Right renal pelvis (tissue), 4 donors: ENCODE data around the gene ARHGEF7. TPM values are rescaled to one million over a fixed set of nuclear protein-coding genes. Genes with fewer than 3 reads are reported as not detected.

ENCODE experiments used
- DNase-seq, 4 donors: peaks; one replicate each; pipeline ENCODE4 v3.0.0-alpha.2; 2013; ENCODE audit warnings: low read depth in 4 of 4, low spot score in 3 of 4, missing footprints in 1 of 4
- polyA plus RNA-seq, 4 donors: library from polyadenylated mRNA; unstranded; fragments of 120-200 nt; gene quantifications; one replicate each; pipeline ENCODE4 v1.2.1, GENCODE V29; 2013; ENCODE audit not compliant: insufficient read length in 4 of 4

Gene ARHGEF7
- polyA plus RNA-seq, 4 donors = 62.0 to 80.2 (median 68.0) TPM

DNA sequence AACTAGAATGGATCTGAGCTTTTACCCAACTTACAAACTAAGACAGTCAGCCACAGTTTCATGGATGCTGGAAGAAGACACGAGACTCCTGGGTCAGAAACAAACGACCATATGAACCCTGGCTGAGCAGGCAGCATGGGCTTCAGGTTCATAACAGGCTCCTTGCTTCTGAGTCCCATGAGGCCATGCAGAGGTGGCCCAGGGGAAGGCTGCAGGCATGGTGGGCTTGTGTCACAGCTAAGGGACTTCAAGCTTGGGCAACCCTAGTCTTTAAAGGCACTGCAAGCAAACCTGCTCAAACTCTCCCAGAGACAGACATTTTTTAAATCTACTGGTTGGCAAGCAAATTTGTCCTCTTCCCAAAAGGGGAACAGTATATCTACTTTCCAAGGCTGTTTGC lies 5.1 kb upstream of the ARHGEF7 start:
- no peak for DNase-seq

DNA sequence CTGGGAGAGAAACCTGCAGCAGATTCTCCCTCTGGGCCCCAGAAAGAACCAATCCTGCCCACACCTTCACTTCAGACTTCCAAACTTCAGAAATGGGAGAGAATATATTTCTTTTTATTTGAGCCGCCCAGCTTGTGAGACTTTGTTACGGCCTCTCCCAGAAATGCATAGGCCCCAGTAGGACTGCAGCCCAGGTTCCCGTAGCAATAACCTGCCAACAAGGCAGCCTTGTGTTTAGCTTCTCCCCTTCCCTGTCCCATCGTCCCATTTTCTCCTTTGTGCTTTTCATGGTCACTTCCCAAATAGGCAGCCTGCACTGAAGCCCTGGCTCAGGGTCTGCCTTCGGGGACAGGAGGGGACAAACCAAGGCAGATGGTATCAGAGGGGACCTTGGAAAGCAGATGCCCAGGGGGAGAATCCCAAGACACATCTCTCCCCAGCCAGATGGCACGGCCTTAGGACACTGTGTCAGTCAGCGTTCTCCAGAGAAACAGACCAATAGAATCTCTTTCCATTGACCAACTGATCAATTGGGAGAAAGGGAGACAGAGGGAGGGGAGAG lies 3.7 kb upstream of the ARHGEF7 start:
- no peak for DNase-seq

DNA sequence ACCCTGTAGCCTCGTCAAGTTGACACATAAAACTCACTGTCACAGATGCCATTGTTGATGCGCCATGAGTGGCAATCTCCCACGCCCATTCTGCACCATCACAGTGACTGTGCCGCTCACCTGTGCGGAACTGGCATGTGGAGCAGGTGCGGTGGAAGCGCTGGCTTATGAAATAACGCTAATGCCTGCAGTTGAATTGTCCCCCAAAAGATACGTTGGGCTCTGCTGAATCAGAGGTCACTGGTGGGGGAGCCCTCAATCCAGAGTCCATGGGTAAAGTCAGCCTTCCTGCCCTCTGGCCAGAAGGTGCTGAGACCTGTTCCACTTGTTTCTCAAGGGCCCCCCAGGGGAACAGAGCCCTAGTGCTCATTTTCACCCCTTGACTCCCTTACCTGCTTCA lies 2.9 kb upstream of the ARHGEF7 start:
- no peak for DNase-seq

DNA sequence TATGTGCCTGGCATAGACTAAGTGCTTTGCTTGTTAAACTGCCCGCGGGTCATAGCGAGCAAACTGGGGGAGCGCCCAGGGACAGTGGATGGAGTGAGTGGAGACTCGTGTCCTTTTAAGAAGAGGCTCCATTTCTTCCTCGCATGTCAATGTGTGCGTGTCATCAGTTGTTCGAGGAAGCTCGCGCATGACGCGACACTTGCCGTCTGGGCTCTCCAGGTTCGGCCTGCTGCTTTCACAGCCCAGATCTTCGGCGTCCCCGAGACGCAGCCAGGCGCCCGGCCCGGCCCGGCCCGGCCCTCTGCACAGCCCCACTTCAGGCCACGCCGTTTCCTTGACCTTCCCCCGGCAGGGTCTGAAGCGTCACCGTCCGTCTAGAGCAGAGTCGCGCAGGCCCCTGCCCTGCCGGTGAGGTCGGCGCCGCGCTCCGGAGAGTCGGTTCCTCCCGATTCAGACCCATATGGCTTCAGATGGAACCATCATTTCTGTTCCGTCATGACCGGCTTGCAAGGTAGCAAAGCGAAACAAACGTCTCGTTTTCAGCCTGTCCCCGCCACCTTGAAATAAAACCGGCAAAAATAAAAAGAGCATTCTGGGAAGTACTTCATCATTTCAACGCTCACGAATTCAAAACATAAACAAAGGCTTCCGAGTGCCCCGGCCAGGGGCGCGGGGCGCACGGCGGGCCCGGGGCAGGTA lies 599 bp upstream of the ARHGEF7 start:
- no peak for DNase-seq

DNA sequence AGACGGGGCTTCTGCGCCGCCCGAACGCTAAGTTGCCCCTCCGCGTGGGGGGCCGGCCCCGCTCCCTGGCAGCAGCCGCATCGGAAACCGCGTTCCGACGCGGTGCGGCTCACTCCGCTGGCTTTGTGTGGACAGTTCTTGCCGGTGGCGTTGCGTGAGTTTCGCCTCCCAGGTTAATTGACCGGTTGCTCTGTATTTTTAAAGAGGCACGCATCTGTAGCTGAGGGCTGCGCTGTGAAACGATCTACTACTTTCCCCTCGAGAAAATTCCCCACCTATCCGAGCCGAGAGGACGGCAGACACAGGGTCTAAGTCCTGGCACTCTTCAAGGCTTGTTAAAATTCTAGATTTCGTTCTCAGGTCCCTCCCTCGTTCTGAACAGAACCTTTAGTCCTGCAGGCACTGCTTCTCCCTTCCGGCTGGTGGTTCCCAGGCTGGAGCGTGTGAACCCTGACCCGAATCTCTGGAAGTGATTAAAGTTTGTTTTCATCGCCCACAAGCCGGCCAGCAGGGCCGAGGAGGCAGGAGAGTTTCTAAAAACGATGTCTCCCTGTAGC lies 933 bp downstream of the ARHGEF7 start:
- no peak for DNase-seq

DNA sequence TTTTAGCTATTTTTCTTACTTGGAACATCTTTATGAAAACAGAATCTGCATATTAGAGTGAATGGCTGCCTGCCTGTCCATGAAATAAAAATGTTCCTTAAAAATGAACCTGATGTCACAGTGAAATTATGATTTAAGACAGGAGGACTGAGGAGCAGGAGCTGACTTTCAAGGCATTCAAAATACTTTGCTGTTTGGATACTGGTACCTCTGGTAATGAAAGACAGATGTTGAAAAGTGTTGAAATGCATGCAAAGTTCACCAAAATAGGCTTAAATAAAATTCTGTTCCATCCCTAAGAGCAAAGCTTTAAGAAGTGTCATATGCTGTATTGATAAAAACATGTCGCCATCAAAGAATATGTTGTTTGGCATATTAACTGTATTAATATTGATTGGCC lies 1.7 kb downstream of the ARHGEF7 start:
- DNase-seq = no peak

DNA sequence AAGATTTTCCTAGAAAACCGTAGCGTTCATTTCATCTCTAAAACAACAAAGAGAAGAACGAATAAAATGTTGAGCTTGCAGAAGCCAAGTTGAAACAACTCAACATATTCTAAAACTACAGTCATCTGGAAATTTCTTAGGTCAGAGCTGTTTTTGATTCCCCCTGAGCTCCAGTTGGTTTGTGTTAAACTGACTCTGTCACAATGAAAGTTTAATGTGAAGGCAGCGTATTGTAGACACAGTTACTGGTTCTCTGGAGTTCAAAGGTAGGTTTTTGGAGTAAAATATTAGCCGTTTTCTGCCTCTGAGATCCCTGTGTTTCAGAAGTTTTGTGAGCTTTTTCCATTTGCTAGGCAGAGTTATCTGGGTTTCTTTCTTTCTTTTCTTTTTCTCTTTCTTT lies 2.2 kb downstream of the ARHGEF7 start:
- DNase-seq = no peak

DNA sequence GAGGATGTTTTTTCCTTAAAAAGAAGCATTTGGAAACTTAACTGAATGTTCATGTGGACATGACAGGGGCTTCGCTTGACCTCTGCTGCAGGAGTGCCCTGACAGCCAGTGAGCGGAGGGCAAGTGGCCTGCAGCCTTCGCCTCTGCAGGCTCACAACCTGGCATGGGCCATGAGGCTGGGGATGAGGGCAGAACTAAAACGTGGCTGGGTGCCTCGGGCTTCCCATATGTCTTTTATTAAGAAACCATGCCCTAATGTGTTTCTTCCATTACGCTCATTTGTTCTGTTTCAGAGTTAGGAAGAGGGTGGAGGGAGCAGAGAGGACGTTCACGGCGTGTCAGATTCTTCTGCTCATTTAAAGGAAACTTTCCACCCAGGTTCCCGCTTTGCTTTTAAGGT lies 2.9 kb downstream of the ARHGEF7 start:
- no peak for DNase-seq

DNA sequence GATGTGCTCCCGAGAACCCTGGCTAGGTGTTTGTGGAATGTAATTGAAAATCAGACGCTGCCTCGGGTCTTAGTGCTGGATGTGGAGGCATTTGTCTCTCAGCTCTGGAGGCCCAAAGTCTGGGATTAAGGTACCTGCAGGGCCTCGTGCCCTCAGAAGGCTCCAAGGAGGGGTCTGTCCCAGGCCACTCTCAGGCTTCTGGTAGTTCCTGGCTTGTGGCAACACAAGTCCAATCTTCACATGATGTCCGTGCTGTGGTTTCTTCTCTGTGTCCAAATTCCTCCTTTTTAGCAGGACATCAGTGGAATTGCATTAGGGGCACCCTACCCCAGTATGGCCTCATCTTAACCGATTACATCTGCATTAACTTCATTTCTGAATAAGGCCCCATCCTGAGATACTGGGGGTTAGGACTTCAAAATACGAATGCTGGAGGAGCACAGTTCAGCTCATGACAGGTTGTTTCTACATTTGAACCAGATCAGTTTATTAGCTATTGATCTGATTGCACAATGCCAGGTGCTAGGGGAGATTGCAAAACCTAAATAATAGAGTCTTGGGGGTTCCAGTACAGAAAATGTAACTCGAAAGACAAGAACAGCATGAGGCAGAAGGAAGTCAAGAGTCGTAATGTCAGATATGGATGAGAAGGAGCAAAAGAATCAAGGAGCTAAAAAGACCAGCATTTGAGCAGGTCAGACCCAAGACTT lies 3.9 kb downstream of the ARHGEF7 start:
- no peak for DNase-seq

DNA sequence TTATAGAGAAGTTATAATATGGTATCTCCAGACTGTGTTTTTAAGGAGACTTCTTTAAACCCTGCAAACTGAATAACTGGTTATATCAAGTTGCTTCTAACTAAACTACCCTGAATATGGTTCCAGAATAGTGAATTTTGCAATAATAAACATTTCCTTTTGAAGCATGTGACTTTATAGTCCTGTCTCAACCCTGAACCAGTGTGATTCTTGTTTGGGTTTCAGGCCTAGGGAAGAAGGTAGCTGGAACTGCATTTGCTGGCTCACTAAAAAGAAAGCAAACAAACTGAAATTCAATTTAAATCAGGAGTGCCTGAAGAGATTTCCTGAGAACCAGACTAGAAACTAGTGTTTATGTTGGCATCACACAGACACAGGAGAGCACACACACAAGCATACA lies 4.9 kb downstream of the ARHGEF7 start:
- no peak for DNase-seq

DNA sequence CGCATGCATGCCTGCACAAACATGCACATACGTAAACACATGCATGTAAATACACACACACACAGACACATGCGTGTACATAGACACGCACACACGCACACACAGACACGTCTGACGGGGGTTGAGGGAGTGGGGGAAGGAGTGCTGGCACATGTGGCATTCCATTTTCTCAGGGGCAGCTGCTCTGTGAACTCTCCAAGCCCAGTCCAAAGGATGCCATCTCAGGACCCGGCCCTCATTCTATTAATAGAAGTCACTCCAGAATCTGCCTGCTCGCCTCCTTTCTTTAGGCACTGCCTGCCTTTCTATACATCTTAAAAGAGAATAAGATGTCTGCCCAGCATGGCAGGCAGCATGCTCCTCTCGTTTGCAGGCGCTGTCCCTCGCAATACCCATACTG lies 5.3 kb downstream of the ARHGEF7 start:
- no peak for DNase-seq

DNA sequence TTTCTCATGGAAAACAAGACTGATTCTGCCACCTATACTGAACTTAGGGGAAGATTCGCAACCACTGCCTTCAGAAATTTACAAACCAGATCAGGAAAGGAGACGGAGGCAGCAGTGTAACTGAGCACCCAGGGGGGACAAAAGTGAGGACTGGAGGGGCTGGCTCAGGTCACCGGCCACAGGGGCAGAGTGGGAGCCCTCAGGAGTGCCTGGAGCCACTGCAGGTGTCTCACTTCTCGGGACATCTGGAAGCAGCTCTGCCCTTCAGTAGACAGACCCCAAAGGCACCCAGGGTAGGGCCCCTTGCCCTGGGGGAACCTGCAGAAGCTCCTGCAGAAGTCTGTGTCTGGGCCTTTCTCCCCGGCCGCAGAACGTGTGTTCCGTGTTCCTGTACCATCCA lies 5.8 kb downstream of the ARHGEF7 start:
- no peak for DNase-seq

DNA sequence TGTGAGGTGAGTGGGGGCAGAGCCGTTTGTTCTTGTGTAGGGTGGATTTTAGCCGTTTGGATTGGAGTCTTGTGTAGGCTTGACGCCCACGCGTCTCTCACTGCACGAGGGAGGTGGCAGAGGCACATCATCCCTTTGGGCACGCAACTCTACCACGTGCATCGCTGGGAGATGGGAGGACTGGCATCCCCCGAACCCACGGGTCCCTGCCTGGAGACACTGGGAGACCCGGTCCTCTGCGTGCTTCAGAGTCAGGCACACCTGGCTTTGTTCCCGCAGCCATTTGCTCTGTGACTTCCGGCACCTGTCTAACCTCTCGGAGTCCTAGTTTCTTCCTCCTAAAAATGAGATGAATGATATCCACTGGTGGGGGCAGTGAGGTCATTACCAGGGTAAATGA lies 6.4 kb downstream of the ARHGEF7 start:
- DNase-seq = no peak

DNA sequence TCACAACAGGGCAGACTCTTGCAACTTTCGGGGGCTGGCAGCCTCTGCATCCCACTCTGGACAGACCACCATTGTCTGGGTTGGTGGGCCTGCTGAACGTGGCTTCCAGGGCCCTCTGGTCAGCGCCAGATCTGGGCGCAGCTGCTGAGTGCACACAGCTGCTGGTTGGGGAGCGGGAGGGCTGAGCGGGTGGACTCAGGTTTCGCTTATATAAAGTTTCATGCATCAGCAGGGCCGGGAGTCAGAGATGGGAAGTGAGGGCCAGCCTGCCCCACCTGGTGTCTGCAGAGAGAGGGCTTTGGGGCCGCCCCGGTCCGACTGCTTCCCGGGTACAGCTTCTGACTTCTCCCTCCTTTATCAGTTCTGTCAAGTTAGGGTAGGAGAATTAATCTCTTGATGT lies 6.9 kb downstream of the ARHGEF7 start:
- DNase-seq = peak in 2 of 4 donors; percentile 47 to 73

DNA sequence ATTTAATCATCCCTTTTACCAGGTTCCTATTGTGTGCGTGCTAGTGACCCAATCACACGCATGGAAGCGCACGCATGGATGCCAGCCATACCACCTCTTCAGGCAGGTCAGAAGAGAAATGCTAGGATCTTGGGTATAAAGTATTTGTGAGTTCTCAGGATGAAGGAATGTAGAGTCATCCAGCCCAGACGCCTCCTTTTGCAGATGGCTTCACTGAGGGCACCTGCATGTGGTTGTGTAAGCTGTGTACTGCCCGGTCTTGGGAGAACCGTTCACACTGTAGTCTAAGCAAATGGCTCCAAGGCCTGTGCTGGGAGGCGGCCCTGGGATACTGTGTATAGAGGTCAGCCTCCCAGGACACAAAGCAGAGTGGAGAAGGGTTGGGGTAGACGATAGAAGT lies 7.5 kb downstream of the ARHGEF7 start:
- DNase-seq = no peak

DNA sequence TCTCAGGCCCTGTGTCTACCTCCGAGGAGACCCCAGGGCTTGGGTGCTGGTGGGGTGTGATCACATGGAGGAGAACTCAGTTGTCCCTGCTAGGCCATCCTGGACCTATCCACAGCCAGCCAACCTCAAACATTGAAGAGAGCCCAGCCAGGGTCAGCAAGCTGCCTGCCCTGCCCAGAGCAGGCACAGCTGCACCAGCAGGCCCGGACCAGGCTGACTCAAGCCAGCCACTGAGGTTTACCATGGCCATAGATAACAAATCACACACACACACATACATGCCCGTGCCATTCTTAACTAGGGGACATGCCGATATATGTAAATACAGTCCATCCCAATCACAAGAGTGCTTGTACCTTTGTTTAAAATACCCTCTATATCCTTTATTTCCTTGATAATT lies 8.1 kb downstream of the ARHGEF7 start:
- DNase-seq = no peak

DNA sequence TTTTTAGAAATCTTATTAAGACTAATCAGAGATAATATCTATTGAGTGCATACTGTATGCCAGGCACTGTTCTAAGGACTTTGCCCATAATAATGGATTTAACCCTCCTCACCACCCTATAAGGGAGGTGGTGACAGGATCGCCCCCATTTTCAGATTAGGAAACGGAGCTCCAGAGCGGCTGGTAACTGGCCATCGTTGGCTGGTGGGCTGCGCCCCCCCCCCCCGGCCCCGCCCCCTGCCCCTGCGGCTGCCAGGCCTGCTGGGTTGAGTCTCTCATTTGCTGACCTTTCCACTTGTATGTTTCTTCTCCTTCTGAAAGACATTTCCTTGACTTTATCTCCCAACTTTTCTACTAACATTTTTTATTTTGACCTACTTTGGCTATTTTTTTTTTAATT lies 8.5 kb downstream of the ARHGEF7 start:
- no peak for DNase-seq

DNA sequence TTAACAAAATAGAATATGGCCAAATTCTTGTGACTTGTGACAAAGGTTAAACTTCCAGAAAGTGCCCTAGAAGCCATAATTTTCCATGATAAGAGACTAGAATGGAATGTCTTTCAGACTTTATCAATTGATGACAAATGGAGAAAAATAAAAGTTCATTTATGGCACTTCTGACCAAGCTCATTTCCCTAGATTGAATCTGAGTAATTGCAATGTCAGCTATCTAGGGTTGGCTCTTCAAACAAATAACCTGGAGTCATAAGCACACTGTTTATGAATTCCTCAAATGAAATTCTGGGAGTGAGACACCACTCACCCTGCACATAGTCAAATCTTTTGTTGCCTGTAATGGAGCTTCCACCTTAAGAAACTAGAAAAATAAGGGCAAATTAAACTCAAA lies 11.4 kb downstream of the ARHGEF7 start:
- no peak for DNase-seq

DNA sequence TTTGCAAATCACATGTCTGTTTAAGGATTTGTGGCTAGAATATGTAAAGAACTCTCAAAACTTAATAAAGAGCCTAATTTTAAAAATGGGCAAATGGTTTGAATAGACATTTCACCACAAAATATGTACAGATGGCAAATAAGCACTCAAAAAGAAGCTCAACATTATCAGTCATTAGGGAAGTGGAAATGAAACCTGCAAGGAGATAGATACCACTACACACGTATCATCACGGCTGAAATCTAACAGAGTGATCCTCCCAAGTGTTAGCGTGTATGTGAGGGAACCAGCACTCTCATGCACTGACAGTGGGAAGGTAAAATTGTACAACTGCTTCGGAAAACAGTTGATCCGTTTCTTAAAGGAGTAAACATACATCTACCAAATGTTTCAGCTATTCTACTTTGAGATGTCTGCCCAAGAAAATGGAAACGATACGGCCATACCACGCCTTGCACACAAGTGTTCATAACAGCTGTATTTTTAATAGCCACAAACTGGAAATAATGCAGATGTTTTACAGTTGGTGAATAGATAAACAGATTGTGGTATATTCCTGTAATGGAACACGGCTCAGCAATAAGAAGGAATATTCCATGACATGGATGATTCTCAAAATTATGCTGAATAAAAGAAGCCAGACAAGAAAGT lies 14.5 kb downstream of the ARHGEF7 start:
- DNase-seq = no peak

DNA sequence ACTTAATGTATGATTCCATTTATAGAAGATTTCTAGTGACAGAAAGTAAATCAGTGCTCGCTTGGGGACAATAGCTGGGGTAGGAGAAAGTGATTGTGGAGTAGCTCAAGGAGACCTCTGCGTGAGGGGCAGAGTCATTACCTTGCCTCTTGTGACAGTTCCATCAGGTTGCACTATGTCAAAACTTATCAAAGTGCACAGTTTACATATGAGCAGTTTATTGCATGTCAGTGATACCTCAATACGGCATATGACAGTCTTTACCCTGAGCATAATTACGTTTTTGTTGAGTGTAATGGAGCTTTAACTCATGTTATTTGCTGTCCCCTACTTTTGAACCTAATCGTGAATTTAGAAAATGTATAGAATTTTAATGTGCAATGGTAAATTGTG lies 15.0 kb downstream of the ARHGEF7 start:
- no peak for DNase-seq

DNA sequence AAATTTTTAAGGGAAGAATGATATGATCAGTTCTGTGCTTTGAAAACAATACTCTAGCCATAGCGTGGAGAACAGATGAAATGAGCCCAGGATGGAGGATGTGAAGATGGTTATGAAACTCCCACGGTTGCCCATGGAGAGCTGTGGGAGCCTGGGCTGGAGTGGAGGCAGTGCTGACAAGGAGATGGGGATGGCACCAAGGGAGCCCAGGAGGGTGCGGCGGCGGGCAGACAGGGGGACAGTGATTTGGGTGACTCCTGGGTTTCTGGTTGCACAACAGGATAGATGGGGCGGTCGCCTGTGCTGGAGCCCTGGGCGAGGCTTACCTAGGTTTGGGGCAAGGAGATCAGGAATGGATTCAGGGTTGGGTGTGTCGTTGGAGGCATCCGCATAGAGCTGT lies 15.9 kb downstream of the ARHGEF7 start:
- no peak for DNase-seq
